Progenitor cell of endocrine pancreas (in vitro differentiated cells): ENCODE data around the gene OTUB2. TPM values are rescaled to one million over a fixed set of nuclear protein-coding genes. Genes with fewer than 3 reads are reported as not detected.

Experiments used
- DNase-seq: peaks from one replicate; pipeline ENCODE4 v3.0.0; 2021; ENCODE audit warnings: low spot score; ENCODE audit not compliant: unreplicated experiment
- H3K27ac Mint-ChIP-seq: 2 replicates; pipeline ENCODE4 v1.8.0; 2021; ENCODE audit warnings: mild to moderate bottlenecking, moderate library complexity, mixed read lengths
- H3K27me3 Mint-ChIP-seq: 2 replicates; pipeline ENCODE4 v1.8.0; 2021; ENCODE audit warnings: mixed read lengths
- H3K36me3 Mint-ChIP-seq: 2 replicates; pipeline ENCODE4 v1.8.0; 2022; ENCODE audit warnings: mixed read lengths; ENCODE audit not compliant: insufficient read depth
- H3K4me1 Mint-ChIP-seq: 2 replicates; pipeline ENCODE4 v1.8.0; 2021; ENCODE audit warnings: low read depth, mixed read lengths
- H3K4me3 Mint-ChIP-seq: 2 replicates; pipeline ENCODE4 v1.8.0; 2021; ENCODE audit warnings: low read depth, mild to moderate bottlenecking, moderate library complexity, mixed read lengths
- H3K9me3 Mint-ChIP-seq: 2 replicates; pipeline ENCODE4 v1.8.0; 2021; ENCODE audit warnings: low read depth, mixed read lengths
- total RNA-seq: library from RNA; stranded (reverse); gene quantifications from 2 replicates; pipeline ENCODE4 v1.2.1, GENCODE V29; 2021
- TF ChIP-seq, protein P1 (sequence below): fragments of 200-600 bp; sonication (generic); IDR thresholded peaks from one replicate; pipeline ENCODE4 v1.5.0; 2021; ENCODE audit warnings: antibody characterized with exemption, mild to moderate bottlenecking; ENCODE audit not compliant: unreplicated experiment

Gene OTUB2
- total RNA-seq, 1 donor from 2014 or later: 7.0 TPM

DNA sequence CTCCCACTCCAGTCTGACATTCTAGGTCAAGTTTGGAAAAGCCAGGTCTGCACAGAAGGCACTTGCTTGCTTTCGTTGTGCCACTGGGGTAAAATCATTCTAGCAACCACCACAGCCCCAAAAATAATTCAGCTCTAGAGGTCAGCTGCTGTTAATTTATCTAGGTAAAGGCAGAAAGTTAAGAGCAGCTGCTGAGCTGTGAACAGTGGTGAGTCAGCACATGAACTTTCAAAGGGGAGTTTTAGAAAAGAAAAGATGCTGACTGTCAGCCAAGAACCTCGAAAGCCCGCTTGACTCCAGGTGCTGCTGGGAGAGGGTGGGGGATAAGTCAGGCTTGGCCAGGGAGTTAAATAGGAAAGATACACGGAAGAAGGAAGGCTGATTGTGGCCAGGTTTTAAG, 16.4 kb upstream of the OTUB2 start:
- no peaks in the 10 kb centered on the region for H3K9me3 Mint-ChIP-seq
- peaks cover 5% of the 10 kb centered on the region for H3K4me1 Mint-ChIP-seq
- no peaks in the 10 kb centered on the region for H3K36me3 Mint-ChIP-seq
- no peak for DNase-seq
- H3K27ac Mint-ChIP-seq: no peak overlapping the region
- TF ChIP-seq, protein P1, sequence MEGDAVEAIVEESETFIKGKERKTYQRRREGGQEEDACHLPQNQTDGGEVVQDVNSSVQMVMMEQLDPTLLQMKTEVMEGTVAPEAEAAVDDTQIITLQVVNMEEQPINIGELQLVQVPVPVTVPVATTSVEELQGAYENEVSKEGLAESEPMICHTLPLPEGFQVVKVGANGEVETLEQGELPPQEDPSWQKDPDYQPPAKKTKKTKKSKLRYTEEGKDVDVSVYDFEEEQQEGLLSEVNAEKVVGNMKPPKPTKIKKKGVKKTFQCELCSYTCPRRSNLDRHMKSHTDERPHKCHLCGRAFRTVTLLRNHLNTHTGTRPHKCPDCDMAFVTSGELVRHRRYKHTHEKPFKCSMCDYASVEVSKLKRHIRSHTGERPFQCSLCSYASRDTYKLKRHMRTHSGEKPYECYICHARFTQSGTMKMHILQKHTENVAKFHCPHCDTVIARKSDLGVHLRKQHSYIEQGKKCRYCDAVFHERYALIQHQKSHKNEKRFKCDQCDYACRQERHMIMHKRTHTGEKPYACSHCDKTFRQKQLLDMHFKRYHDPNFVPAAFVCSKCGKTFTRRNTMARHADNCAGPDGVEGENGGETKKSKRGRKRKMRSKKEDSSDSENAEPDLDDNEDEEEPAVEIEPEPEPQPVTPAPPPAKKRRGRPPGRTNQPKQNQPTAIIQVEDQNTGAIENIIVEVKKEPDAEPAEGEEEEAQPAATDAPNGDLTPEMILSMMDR: no peak
- H3K4me3 Mint-ChIP-seq: no peak overlapping the region
- peaks cover 24% of the 10 kb centered on the region for H3K27me3 Mint-ChIP-seq

DNA sequence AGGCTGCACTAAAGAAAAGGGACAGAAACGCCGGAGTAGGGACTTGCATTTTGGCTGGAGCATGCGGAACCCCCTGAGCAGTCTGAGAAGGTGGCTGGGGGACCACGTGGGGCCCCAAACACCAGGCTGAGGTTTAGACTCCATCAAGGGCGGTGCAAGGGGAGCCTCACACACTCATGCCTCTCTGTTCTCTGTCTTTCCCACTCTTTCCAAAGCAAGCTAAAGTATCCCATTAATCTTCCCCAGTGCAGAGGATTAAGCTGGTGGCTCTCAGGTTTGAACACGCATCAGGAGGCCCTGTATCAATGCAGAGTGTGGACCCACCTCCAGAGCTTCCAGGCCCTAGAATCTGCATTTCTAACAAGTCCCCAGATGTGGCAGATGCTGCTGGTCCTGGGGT, 15.5 kb upstream of the OTUB2 start:
- DNase-seq: no peak
- TF ChIP-seq, protein P1: no peak
- H3K9me3 Mint-ChIP-seq: no peaks in the 10 kb centered on the region
- H3K4me1 Mint-ChIP-seq: peaks cover 5% of the 10 kb centered on the region
- H3K27ac Mint-ChIP-seq: no peak overlapping the region
- no peaks in the 10 kb centered on the region for H3K36me3 Mint-ChIP-seq
- no peak overlapping the region for H3K4me3 Mint-ChIP-seq
- peaks cover 17% of the 10 kb centered on the region for H3K27me3 Mint-ChIP-seq

DNA sequence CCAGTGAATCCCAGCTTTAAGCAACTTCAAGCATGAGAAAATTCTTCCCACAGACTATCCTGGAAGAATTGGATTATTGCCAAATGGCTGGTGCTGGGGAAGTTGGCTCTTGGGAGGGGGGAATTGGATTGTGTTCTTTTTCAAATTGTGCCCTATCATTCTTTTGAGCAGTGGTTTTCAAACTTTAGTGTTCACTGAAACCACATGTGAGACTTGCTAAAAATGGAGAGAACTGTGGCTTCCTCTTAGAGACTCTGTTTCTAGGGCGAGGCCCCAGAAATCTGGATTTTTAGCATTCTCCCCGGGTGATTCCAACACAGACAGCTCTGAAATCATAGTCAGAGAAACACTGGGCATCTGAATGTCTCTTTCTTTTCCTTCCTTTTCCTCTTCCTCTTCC, 14.3 kb upstream of the OTUB2 start:
- TF ChIP-seq, protein P1: no peak
- no peak for DNase-seq
- Mint-ChIP-seq H3K4me3 (no peak overlapping the region), H3K9me3 (no peaks in the 10 kb centered on the region), H3K27me3 (peaks cover 20% of the 10 kb centered on the region), H3K36me3 (no peaks in the 10 kb centered on the region), H3K4me1 (peaks cover 5% of the 10 kb centered on the region), H3K27ac (no peak overlapping the region)

DNA sequence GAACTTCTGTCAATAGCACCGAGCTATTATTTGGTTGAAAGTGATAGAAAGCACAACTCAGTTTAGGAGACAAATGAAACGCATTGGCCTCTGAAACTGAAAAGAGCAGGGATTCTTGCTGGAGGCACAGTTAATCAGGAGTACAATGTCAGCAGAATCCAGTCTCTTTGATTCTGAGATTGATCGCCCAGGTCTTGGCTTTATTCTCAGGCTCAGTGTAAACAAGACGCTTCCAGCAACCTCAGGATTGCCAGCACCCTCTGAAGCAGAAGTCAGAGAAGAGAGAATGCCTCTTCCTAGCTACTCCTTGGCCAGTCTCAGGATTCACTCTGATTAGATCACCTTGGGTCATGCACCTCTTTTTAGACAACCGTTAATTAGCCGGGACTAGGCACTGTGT, 11.8 kb upstream of the OTUB2 start:
- peaks cover 24% of the 10 kb centered on the region for H3K27me3 Mint-ChIP-seq
- H3K4me1 Mint-ChIP-seq: peaks cover 7% of the 10 kb centered on the region
- H3K36me3 Mint-ChIP-seq: no peaks in the 10 kb centered on the region
- H3K4me3 Mint-ChIP-seq: no peak overlapping the region
- TF ChIP-seq, protein P1: no peak
- H3K9me3 Mint-ChIP-seq: no peaks in the 10 kb centered on the region
- no peak overlapping the region for H3K27ac Mint-ChIP-seq
- DNase-seq: no peak

DNA sequence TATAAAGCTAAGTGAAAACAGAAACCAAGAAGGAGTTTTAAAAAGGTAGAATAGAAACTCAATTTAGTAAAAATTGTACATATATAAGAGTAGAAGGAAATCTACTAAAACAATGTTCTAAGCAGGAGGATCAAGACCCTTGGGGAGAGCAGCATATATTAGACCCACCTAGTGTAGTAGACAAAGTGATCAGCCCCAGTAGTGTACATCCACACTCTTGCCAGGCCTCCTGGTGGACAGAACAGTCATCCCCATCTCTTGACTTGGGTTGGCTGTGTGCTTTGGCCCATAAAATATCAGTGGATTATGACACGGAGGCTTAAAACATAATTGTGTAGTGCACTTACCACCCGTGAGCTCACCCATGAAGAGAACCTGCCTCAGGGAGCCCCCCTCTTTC, 10.9 kb upstream of the OTUB2 start:
- H3K27me3 Mint-ChIP-seq: peaks cover 19% of the 10 kb centered on the region
- no peaks in the 10 kb centered on the region for H3K9me3 Mint-ChIP-seq
- peaks cover 9% of the 10 kb centered on the region for H3K4me1 Mint-ChIP-seq
- no peaks in the 10 kb centered on the region for H3K36me3 Mint-ChIP-seq
- no peak overlapping the region for H3K27ac Mint-ChIP-seq
- DNase-seq: no peak
- no peak overlapping the region for H3K4me3 Mint-ChIP-seq
- TF ChIP-seq, protein P1: no peak
